Measurements from ENCODE around the gene AKR1B15.

Gene AKR1B15

DNA sequence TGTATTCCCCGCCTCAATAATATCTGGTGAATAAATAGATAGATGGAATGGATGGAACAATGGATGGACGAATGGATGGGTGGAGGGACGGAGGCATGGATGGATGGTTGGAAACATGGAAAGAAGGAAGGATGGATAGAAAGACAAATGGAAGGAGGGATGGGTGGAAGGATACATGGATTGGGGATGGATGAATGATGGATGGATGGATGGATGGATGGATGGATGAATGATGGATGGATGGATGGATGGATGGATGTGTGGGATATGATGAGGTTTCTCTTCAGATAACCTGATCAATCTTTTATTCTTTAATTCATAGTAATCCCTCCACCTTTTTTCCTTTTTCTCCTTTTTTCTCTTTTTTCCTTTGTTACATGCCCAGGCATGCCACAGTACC is 3.0 kb upstream of the AKR1B15 start:
- ChIA-PET CTCF (interaction anchor here (0.7 to 8.2 kb wide), 13 partner anchors 7 to 114 kb away, joined by 3 to 98 read pairs (median 20); no protein-coding TSS in a partner anchor), POLR2A (no interaction called here)
- H3K4me3 ChIP-seq (ENCODE audit: low read depth, low read length): no peak overlapping the region
- TF ChIP-seq, protein P1, sequence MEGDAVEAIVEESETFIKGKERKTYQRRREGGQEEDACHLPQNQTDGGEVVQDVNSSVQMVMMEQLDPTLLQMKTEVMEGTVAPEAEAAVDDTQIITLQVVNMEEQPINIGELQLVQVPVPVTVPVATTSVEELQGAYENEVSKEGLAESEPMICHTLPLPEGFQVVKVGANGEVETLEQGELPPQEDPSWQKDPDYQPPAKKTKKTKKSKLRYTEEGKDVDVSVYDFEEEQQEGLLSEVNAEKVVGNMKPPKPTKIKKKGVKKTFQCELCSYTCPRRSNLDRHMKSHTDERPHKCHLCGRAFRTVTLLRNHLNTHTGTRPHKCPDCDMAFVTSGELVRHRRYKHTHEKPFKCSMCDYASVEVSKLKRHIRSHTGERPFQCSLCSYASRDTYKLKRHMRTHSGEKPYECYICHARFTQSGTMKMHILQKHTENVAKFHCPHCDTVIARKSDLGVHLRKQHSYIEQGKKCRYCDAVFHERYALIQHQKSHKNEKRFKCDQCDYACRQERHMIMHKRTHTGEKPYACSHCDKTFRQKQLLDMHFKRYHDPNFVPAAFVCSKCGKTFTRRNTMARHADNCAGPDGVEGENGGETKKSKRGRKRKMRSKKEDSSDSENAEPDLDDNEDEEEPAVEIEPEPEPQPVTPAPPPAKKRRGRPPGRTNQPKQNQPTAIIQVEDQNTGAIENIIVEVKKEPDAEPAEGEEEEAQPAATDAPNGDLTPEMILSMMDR (IDR thresholded peaks at IDR 0.05; ENCODE audit: insufficient read depth, low read length, missing control alignments): no peak
- DNase-seq (ENCODE audit: low read depth, low spot score): no peak

DNA sequence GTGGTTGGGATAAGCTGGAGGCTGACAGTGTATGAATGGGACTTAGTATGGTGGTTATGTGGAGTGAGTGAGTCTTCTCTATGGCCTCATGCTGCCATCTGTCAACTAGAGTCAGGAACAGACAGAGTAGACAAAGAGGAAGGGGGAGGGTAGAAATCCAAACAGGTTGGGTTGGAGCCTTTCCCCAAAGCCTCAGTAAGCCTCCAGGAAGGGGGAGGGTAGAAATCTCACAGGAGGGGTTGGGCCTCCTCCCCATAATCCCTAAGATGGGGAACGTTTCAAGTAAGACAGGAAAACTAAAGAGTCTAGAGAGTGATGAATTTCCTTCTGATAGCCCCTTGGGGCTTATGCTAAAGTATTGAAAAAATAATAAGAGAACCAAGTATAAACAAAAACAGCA is 2.0 kb upstream of the AKR1B15 start:
- no peak overlapping the region for H3K4me3 ChIP-seq (ENCODE audit: low read depth, low read length)
- ChIA-PET CTCF (interaction anchor here (0.8 to 8.2 kb wide), 30 partner anchors 8 to 118 kb away, joined by 3 to 98 read pairs (median 6); partner anchors contain the start of genes AKR1B10 and BPGM), POLR2A (no interaction called here)
- no peak for DNase-seq (ENCODE audit: low read depth, low spot score)
- TF ChIP-seq, protein P1 (IDR thresholded peaks at IDR 0.05; ENCODE audit: insufficient read depth, low read length, missing control alignments): no peak

DNA sequence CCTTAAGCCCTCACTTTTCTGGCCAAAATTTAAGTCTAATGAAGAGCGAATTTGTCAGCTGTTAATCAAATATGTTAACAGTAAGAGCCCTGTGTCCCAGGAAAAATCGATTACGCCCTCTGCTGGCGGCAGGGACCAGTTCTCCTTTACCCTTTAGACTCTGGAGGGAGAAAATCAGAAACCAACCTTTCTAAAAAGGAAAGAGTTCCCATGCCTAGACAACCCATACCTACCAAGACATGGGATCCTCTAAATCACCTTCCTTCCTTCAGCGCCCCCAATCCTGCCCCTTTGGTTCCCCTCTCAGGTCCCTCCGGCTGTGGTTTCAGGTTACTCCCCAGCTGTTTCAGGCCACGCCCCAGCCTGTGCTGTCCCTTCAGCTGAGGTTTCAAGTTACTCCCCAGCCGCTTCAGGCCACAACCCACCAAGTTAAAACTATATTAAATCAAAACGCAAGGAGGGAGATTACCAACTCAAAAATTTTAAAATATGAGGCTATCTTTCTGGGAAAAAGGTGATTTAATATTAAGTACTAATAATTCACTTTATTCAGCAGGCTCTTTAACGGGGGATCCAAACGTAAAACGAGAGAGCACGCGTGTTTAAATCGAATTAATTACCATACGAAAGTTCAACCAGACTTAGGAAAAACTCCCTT is 1.4 kb upstream of the AKR1B15 start:
- DNase-seq (ENCODE audit: low read depth, low spot score): no peak
- H3K4me3 ChIP-seq (ENCODE audit: low read depth, low read length): peak overlapping the region; percentile 57
- POLR2A ChIA-PET: interaction anchor here (0.8 kb wide), 1 partner anchor 115 kb away, joined by 4 read pairs; no protein-coding TSS in a partner anchor

DNA sequence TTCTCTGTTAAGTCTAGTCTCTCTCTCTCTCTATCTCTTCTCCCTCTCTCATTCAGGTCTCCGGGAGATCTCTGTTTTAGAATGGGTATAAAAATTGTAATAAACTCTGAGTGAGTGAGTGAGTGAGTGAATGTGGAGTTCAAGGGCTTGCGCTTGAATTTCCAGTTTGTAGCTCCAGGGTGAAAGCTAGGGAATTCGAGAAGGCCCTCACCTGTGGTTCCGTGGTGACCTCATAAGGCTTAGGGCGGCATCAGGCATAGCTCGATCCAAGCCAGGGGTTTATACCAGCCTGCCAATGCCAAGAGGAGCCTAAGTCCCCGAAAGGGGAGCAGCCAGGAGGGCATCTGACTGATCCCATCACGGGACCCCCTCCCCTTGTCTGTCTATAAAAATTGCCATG is 456 bp downstream of the AKR1B15 start:
- ChIA-PET POLR2A (no interaction called here), CTCF (interaction anchor here (2.4 to 8.2 kb wide), 7 partner anchors 8 to 117 kb away, joined by 13 to 98 read pairs (median 67); no protein-coding TSS in a partner anchor)
- TF ChIP-seq, protein P1 (IDR thresholded peaks at IDR 0.05; ENCODE audit: insufficient read depth, low read length, missing control alignments): no peak
- H3K4me3 ChIP-seq (ENCODE audit: low read depth, low read length): no peak overlapping the region
- no peak for DNase-seq (ENCODE audit: low read depth, low spot score)

More for the DNA sequence above, 1.4 kb upstream of the AKR1B15 start:
- CTCF ChIA-PET: interaction anchor here (0.7 to 8.2 kb wide), 34 partner anchors 8 to 129 kb away, joined by 3 to 98 read pairs (median 5); partner anchors contain the start of genes AKR1B10 and BPGM
- TF ChIP-seq, protein P1 (IDR thresholded peaks at IDR 0.05; ENCODE audit: insufficient read depth, low read length, missing control alignments): peak; percentile 65

DNA sequence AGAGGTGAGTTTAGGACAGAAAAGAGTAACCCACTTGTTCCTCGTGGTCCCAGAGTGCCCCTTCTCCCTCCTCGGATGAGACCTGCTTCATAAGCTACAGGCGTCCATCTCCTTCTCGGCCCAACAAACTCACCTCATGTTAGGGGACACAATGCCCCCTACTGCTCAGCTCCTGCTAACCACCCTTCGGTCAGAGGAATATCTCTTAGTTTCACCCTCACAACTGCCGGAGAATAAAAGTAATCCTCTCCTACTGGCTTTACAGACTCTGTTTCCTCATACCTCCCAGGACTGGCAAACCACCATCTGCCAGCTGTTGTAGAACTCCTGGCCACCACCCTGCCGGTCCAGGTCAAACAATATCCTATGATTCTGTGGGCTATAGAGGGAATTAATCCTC is 3.2 kb downstream of the AKR1B15 start:
- CTCF ChIA-PET: interaction anchor here (0.7 to 3.0 kb wide), 6 partner anchors 19 to 119 kb away, joined by 3 to 14 read pairs (median 4); no protein-coding TSS in a partner anchor
- POLR2A ChIA-PET: no interaction called here
- TF ChIP-seq, protein P1 (IDR thresholded peaks at IDR 0.05; ENCODE audit: insufficient read depth, low read length, missing control alignments): peak; percentile 25
- DNase-seq (ENCODE audit: low read depth, low spot score): no peak
- no peak overlapping the region for H3K4me3 ChIP-seq (ENCODE audit: low read depth, low read length)

DNA sequence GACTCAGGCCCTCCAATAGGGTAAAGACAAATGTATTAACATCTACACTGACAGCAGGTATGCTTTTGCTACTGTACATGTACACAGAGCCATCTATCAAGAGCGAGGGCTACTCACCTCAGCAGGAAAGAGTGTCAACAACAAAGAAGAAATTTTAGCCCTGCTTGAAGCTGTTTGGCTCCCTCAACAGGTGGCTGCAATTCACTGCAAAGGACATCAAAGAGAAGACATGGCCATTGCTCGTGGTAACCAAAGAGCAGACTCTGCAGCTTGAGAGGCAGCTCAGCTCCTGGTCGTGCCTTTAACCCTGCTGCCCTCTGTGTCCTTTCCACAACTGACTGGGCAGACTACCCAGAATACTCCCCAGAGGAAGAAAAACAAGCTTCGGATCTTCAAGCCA is 5.1 kb downstream of the AKR1B15 start:
- POLR2A ChIA-PET: no interaction called here
- CTCF ChIA-PET: interaction anchor here (0.8 to 2.0 kb wide), 8 partner anchors 8 to 52 kb away, joined by 3 to 8 read pairs (median 4); no protein-coding TSS in a partner anchor
- no peak for DNase-seq (ENCODE audit: low read depth, low spot score)
- TF ChIP-seq, protein P1 (IDR thresholded peaks at IDR 0.05; ENCODE audit: insufficient read depth, low read length, missing control alignments): peak; percentile 14
- H3K4me3 ChIP-seq (ENCODE audit: low read depth, low read length): no peak overlapping the region
